ENCODE results near the gene CHGA.

DNA sequence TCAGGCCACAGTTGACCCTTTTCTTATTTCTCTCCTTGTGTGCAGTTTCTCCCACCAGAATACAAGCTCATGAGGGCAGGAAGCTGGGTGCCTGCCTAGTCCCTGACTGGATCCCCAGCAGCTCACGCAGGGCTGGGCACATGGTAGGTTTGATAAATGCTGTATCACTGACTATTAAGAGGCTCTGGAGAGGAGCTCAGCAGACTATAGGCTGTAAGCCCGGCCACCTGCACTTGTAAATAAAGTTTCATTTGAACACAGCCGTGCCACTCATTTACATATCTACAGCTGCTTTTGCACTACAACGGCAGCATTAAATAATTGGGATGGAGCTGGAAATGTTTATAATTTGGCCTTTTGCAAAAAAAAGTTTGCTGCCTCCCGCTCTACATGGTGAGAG is 32.0 kb downstream of the CHGA start:
- TF ChIP-seq CTCF (conservative IDR thresholded peaks at IDR 0.05) (no peak), EZH2 (IDR thresholded peaks at IDR 0.05; ENCODE audit: low read depth) (no peak)

All from PC-9 (cell line).